Measurements from ENCODE around the gene PDE2A. TPM values are rescaled to one million over a fixed set of nuclear protein-coding genes. Genes with fewer than 3 reads are reported as not detected.

Gene PDE2A
- total and polyA plus RNA-seq, 2 donors (not counting 3 experiments of a cell fraction or from before 2014, with no cell fraction given) = 14.8 to 16.8 TPM

DNA sequence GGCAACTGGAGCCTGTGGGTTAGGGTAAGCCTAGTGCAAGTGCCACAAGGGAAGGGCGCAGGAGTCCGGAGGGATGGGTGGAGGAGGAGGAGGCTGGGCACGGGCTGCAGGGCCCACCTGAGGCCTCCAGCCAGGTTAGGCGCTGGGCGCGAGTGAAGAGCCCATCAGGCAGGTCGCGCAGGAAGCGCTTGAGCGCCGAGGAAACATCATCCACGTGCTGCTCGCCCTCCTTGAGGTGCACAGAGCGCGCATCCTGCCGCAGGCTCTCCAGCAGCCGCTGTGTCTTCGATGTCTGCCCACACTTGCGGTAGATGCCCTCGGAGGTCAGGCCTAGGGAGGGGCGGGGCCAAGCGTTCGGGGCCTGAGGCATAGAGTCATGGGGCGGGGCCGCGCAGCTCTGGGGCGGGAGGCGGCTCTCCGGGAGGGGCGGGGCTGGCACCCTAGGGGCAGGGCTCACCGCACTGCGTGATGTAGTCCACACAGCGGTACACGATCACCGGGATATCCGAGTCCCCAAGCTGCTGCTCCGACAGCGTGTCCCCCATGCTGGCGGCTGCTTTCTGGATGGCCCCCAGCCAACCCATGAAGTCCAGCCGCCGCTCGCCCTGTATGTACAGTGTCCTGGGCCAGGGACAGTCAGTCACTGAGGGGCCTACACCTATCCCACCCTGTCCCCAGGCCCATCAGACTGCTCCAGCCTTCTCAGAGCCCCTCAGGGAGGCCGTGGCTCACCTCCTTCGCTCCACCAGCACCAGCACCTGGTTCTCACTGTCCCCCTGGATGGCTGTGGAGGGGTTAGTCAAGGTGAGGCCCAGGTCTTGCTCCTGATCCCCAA, 22.9 kb upstream of the PDE2A start:
- no peak overlapping the region for H3K27ac ChIP-seq (ENCODE audit: insufficient read depth, low read depth, low read length)
- H3K36me3 ChIP-seq (ENCODE audit: control insufficient read depth in 2 of 2, extremely low read depth in 1 of 2, insufficient read depth in 2 of 2, low read length in 2 of 2) = peaks cover 15 to 67% of the 10 kb centered on the region in 2 experiments
- no peaks in the 10 kb centered on the region for H3K9me1 ChIP-seq (replicated peaks; ENCODE audit: control insufficient read depth, extremely low read depth, insufficient read depth, low read length)
- no peaks in the 10 kb centered on the region for H4K20me1 ChIP-seq (replicated peaks; ENCODE audit: control insufficient read depth, extremely low read depth, insufficient read depth, low read length)
- H2AFZ ChIP-seq (ENCODE audit: low read depth, low read length) = no peak overlapping the region
- no peaks in the 10 kb centered on the region for H3K27me3 ChIP-seq (ENCODE audit: control insufficient read depth in 2 of 2, insufficient read depth in 2 of 2, low read length in 2 of 2)
- no peak overlapping the region for H3K4me2 ChIP-seq (ENCODE audit: insufficient read depth, low read length)
- H3K79me2 ChIP-seq (ENCODE audit: control insufficient read depth, insufficient read depth, low read length) = no peaks in the 10 kb centered on the region
- no peak for DNase-seq (ENCODE audit: low read depth, low spot score)
- TSS peak; percentile 19 for BruUV-seq (replicated peaks)
- TF ChIP-seq MYC (IDR thresholded peaks at IDR 0.05; ENCODE audit: low read depth, low read length) (no peak), GATA2 (IDR thresholded peaks at IDR 0.05; ENCODE audit: insufficient read depth, insufficient read length, low read depth, low read length) (no peak), FOS (IDR thresholded peaks at IDR 0.05; ENCODE audit: borderline replicate concordance, insufficient read depth, low read length) (no peak), MAX (IDR thresholded peaks at IDR 0.05; ENCODE audit: insufficient read depth, insufficient read length) (no peak), POLR2AphosphoS5 (IDR thresholded peaks at IDR 0.05; ENCODE audit: insufficient read depth, low read depth, low read length) (no peak), JUN (IDR thresholded peaks at IDR 0.05; ENCODE audit: borderline replicate concordance, insufficient read depth, insufficient read length, low read depth) (no peak), EZH2 (IDR thresholded peaks at IDR 0.05; ENCODE audit: borderline replicate concordance, low read depth, low read length, severe bottlenecking) (no peak), POLR2A (IDR thresholded peaks at IDR 0.05; ENCODE audit: low read depth, low read length) (no peak)
- TF ChIP-seq, protein P1, sequence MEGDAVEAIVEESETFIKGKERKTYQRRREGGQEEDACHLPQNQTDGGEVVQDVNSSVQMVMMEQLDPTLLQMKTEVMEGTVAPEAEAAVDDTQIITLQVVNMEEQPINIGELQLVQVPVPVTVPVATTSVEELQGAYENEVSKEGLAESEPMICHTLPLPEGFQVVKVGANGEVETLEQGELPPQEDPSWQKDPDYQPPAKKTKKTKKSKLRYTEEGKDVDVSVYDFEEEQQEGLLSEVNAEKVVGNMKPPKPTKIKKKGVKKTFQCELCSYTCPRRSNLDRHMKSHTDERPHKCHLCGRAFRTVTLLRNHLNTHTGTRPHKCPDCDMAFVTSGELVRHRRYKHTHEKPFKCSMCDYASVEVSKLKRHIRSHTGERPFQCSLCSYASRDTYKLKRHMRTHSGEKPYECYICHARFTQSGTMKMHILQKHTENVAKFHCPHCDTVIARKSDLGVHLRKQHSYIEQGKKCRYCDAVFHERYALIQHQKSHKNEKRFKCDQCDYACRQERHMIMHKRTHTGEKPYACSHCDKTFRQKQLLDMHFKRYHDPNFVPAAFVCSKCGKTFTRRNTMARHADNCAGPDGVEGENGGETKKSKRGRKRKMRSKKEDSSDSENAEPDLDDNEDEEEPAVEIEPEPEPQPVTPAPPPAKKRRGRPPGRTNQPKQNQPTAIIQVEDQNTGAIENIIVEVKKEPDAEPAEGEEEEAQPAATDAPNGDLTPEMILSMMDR (IDR thresholded peaks at IDR 0.05; ENCODE audit: extremely low read depth in 1 of 2, insufficient read depth in 1 of 2, low read depth in 1 of 2, low read length in 2 of 2) = no peak
- H3K4me1 ChIP-seq (ENCODE audit: control insufficient read depth, extremely low read depth, insufficient read depth, low read length) = no peaks in the 10 kb centered on the region
- dilution Hi-C loops (cut with MboI; ENCODE audit: extremely low pct_ligation_motif_present, low sequenced_read_pairs) (no loop called here), intact Hi-C loops (cut with micrococcal nuclease) (no loop called here)
- ChIA-PET POLR2A (no interaction called here), CTCF (interaction anchor here (1.4 to 1.9 kb wide), 3 partner anchors 11 to 13 kb away, joined by 3 to 7 read pairs (median 6); no protein-coding TSS in a partner anchor)
- H3K4me3 ChIP-seq (replicated peaks in 1 of 3; ENCODE audit: insufficient read depth in 1 of 3, low read depth in 1 of 3, low read length in 3 of 3) = no peak overlapping the region
- no peak for FAIRE-seq
- no peaks in the 10 kb centered on the region for H3K9me3 ChIP-seq (replicated peaks; ENCODE audit: control insufficient read depth, insufficient read depth, low read length)
- H3K9ac ChIP-seq (replicated peaks; ENCODE audit: extremely low read depth, insufficient read depth, low read length) = no peak overlapping the region

Measured in endothelial cell of umbilical vein (primary cell).